GM12891 (cell line): ENCODE data around the gene TBC1D22A.

Experiments used
- PAX5 ChIP-seq: IDR thresholded peaks from 2 replicates; pipeline ENCODE4 v1.6.1; 2011; ENCODE audit warnings: low read length, moderate library complexity, mild to moderate bottlenecking; ENCODE audit not compliant: insufficient read depth, severe bottlenecking
- POLR2AphosphoS5 ChIP-seq: IDR thresholded peaks from 2 replicates; pipeline ENCODE4 v1.6.1; 2011; ENCODE audit warnings: low read depth, low read length, control low read depth
- SPI1 ChIP-seq: IDR thresholded peaks from 2 replicates; pipeline ENCODE4 v1.6.1; 2011; ENCODE audit warnings: low read depth, low read length, control low read depth
- TAF1 ChIP-seq: IDR thresholded peaks from 2 replicates; pipeline ENCODE4 v1.6.1; 2011; ENCODE audit warnings: low read depth, low read length, control low read depth

- no peak for TF ChIP-seq TAF1
- TF ChIP-seq PAX5: no peak
- no peak for TF ChIP-seq POLR2AphosphoS5
- TF ChIP-seq SPI1: no peak
These were observed 275.9 kb downstream of the TBC1D22A start for GRCh38 chr22:47038206-47038835.
